Measurements from ENCODE around the gene SNAP47.

SNAP47 gene

GRCh38 chr1:227805606-227806197 lies 70.5 kb downstream of the SNAP47 start:
- no peak for DNase-seq

- DNase-seq: no peak
These were observed 73.3 kb downstream of the SNAP47 start for GRCh38 chr1:227808566-227808965.

GRCh38 chr1:227809026-227809425 lies 73.8 kb downstream of the SNAP47 start:
- DNase-seq: no peak

GRCh38 chr1:227813962-227814361 lies 78.7 kb downstream of the SNAP47 start:
- DNase-seq: no peak

GRCh38 chr1:227815468-227816409 lies 80.5 kb downstream of the SNAP47 start, which contains the start of gene PRSS38:
TSS of gene PRSS38 (plus strand) at chr1:227815675. CDS start at chr1:227815717, 42 bp downstream.
- no peak for DNase-seq

GRCh38 chr1:227816750-227817446 lies 81.7 kb downstream of the SNAP47 start:
- DNase-seq: peak; percentile 4

- no peak for DNase-seq
These were observed 88.3 kb downstream of the SNAP47 start for GRCh38 chr1:227823537-227823936.

GRCh38 chr1:227824204-227824603 lies 89.0 kb downstream of the SNAP47 start:
- DNase-seq: no peak

GRCh38 chr1:227828786-227829185 lies 93.6 kb downstream of the SNAP47 start:
- no peak for DNase-seq

Data from CD4-positive, alpha-beta T cell treated with Interleukin-4 for 4 hours (primary cell).